DND-41 (cell line): ENCODE results near the gene FRYL.

ENCODE experiments used
- EZH2 ChIP-seq: IDR thresholded peaks from 3 replicates; pipeline ENCODE4 v1.6.1; 2012; ENCODE audit warnings: borderline replicate concordance, low read depth, mild to moderate bottlenecking, moderate library complexity, low read length, inconsistent platforms; ENCODE audit not compliant: severe bottlenecking
- TF ChIP-seq, protein P1 (sequence below): IDR thresholded peaks from 2 replicates; pipeline ENCODE4 v1.5.1; 2012; ENCODE audit warnings: borderline replicate concordance, low read length, moderate library complexity, mild to moderate bottlenecking; ENCODE audit not compliant: poor library complexity, severe bottlenecking; ENCODE audit errors: extremely low read depth

- no peak for TF ChIP-seq EZH2
- TF ChIP-seq, protein P1, sequence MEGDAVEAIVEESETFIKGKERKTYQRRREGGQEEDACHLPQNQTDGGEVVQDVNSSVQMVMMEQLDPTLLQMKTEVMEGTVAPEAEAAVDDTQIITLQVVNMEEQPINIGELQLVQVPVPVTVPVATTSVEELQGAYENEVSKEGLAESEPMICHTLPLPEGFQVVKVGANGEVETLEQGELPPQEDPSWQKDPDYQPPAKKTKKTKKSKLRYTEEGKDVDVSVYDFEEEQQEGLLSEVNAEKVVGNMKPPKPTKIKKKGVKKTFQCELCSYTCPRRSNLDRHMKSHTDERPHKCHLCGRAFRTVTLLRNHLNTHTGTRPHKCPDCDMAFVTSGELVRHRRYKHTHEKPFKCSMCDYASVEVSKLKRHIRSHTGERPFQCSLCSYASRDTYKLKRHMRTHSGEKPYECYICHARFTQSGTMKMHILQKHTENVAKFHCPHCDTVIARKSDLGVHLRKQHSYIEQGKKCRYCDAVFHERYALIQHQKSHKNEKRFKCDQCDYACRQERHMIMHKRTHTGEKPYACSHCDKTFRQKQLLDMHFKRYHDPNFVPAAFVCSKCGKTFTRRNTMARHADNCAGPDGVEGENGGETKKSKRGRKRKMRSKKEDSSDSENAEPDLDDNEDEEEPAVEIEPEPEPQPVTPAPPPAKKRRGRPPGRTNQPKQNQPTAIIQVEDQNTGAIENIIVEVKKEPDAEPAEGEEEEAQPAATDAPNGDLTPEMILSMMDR = no peak
These were observed 253.7 kb downstream of the FRYL start for GRCh38 chr4:48526406-48526805.
